Vagina (tissue), 2 donors: ENCODE results near the gene CXADR. TPM values are rescaled to one million over a fixed set of nuclear protein-coding genes. Genes with fewer than 3 reads are reported as not detected.

Experiments used
- DNase-seq, 2 donors: peaks; one replicate each; pipeline ENCODE4 v3.0.0-alpha.2; 2017; ENCODE audit errors: extremely low spot score in 2 of 2
- H3K27ac ChIP-seq: fragments of 200-600 bp; sonication (generic); one replicate; pipeline ENCODE4 v1.5.1; 2019
- H3K27me3 ChIP-seq: fragments of 200-600 bp; sonication (generic); one replicate; pipeline ENCODE4 v1.5.1; 2019
- H3K36me3 ChIP-seq, 2 donors: fragments of 200-600 bp; sonication (generic); one replicate each; pipeline ENCODE4 v1.5.1; 2017 to 2019
- H3K4me1 ChIP-seq: fragments of 200-600 bp; sonication (generic); one replicate; pipeline ENCODE4 v1.5.1; 2019
- H3K4me3 ChIP-seq, 2 donors: fragments of 200-600 bp; sonication (generic); 1 replicate in 1 of 2; 2 replicates in 1 of 2; pipeline ENCODE4 v1.5.1; 2016 to 2019
- H3K9me3 ChIP-seq: fragments of 200-600 bp; sonication (generic); one replicate; pipeline ENCODE4 v1.5.1; 2019
- CTCF ChIP-seq, 3 experiments: fragments of 450-650 bp in 2 of 3; fragments of 200-600 bp in 1 of 3; sonication (generic) in 1 of 3; IDR thresholded peaks; one replicate each; pipeline ENCODE4 v1.5.1; 2017 to 2019; ENCODE audit warnings: antibody characterized with exemption in 3 of 3, mild to moderate bottlenecking in 2 of 3, moderate library complexity in 2 of 3
- POLR2A ChIP-seq, 2 donors: fragments of 450-650 bp; IDR thresholded peaks; one replicate each; pipeline ENCODE4 v1.6.1; 2017; ENCODE audit warnings: antibody characterized with exemption in 2 of 2, mild to moderate bottlenecking in 2 of 2, moderate library complexity in 2 of 2
- POLR2AphosphoS5 ChIP-seq, 2 donors: sonication (generic); formaldehyde crosslinking; IDR thresholded peaks; one replicate each; pipeline ENCODE4 v1.9.0; 2017; ENCODE audit warnings: antibody characterized with exemption in 2 of 2, mild to moderate bottlenecking in 2 of 2, low read depth in 1 of 2; ENCODE audit not compliant: insufficient read depth in 1 of 2
- intact Hi-C: fragments of 100-400 bp; cut with DNase I; formaldehyde crosslinking; loops from one replicate; pipeline ENCODE4 v1.15.1; 2023
- total RNA-seq: library from RNA; depleted of rRNA; stranded (reverse); fragments of >200 nt; gene quantifications from one replicate; pipeline ENCODE4 v1.2.3, GENCODE V29; 2016

The CXADR gene
- total RNA-seq = 19.2 TPM

GRCh38 chr21:17512253-17513213 lies at the start of gene CXADR:
CXADR (plus strand) TSS chr21:17513043; CDS start chr21:17513130, 87 bp downstream.
- no peak for DNase-seq
- no peaks in the 10 kb centered on the region for H3K36me3 ChIP-seq
- no peaks in the 10 kb centered on the region for H3K9me3 ChIP-seq
- intact Hi-C loops = no loop called here
- H3K4me3 ChIP-seq = peak within 1 kb of the TSS; percentile 67 to 86
- H3K4me1 ChIP-seq = peaks cover 19% of the 10 kb centered on the region
- TF ChIP-seq POLR2AphosphoS5 (IDR thresholded peaks at IDR 0.05; ENCODE audit: insufficient read depth in 1 of 2, low read depth in 1 of 2) (no peak), POLR2A (IDR thresholded peaks at IDR 0.05) (peak in 1 of 2 donors; percentile 28), CTCF (IDR thresholded peaks at IDR 0.05) (no peak)
- peak within 1 kb of the TSS; percentile 62 for H3K27ac ChIP-seq
- H3K27me3 ChIP-seq = no peaks in the 10 kb centered on the region

- TF ChIP-seq CTCF (IDR thresholded peaks at IDR 0.05) = no peak
- no peak for DNase-seq
- Histone ChIP-seq H3K27ac (no peak overlapping the region), H3K27me3 (no peaks in the 10 kb centered on the region), H3K36me3 (no peaks in the 10 kb centered on the region), H3K4me1 (peaks cover 19% of the 10 kb centered on the region), H3K4me3 (no peak overlapping the region), H3K9me3 (no peaks in the 10 kb centered on the region)
- intact Hi-C loops = no loop called here
Measured at GRCh38 chr21:17466166-17466565, 46.7 kb upstream of the CXADR start.

- DNase-seq = no peak
- intact Hi-C loops = no loop called here
- Histone ChIP-seq H3K4me1 (peaks cover 7% of the 10 kb centered on the region), H3K4me3 (no peak overlapping the region), H3K27me3 (no peaks in the 10 kb centered on the region), H3K9me3 (no peaks in the 10 kb centered on the region), H3K27ac (no peak overlapping the region), H3K36me3 (no peaks in the 10 kb centered on the region)
- TF ChIP-seq POLR2AphosphoS5 (IDR thresholded peaks at IDR 0.05; ENCODE audit: insufficient read depth in 1 of 2, low read depth in 1 of 2) (no peak), POLR2A (IDR thresholded peaks at IDR 0.05) (no peak), CTCF (IDR thresholded peaks at IDR 0.05) (no peak)
Measured at GRCh38 chr21:17467392-17467791, 45.5 kb upstream of the CXADR start.

- TF ChIP-seq POLR2A (IDR thresholded peaks at IDR 0.05) = no peak
- TF ChIP-seq POLR2AphosphoS5 (IDR thresholded peaks at IDR 0.05; ENCODE audit: insufficient read depth in 1 of 2, low read depth in 1 of 2) = no peak
- TF ChIP-seq CTCF (IDR thresholded peaks at IDR 0.05) = no peak
- Histone ChIP-seq H3K27me3 (no peaks in the 10 kb centered on the region), H3K4me1 (peaks cover 7% of the 10 kb centered on the region), H3K36me3 (no peaks in the 10 kb centered on the region), H3K9me3 (no peaks in the 10 kb centered on the region), H3K27ac (no peak overlapping the region), H3K4me3 (no peak overlapping the region)
- no peak for DNase-seq
- intact Hi-C loops = no loop called here
Measured at GRCh38 chr21:17467829-17468228, 45.0 kb upstream of the CXADR start.

- Histone ChIP-seq H3K36me3 (no peaks in the 10 kb centered on the region), H3K27ac (no peak overlapping the region), H3K9me3 (no peaks in the 10 kb centered on the region), H3K4me1 (peaks cover 13% of the 10 kb centered on the region), H3K4me3 (no peak overlapping the region), H3K27me3 (no peaks in the 10 kb centered on the region)
- intact Hi-C loops = no loop called here
- no peak for DNase-seq
- no peak for TF ChIP-seq CTCF (IDR thresholded peaks at IDR 0.05)
- no peak for TF ChIP-seq POLR2A (IDR thresholded peaks at IDR 0.05)
- TF ChIP-seq POLR2AphosphoS5 (IDR thresholded peaks at IDR 0.05; ENCODE audit: insufficient read depth in 1 of 2, low read depth in 1 of 2) = no peak
Measured at GRCh38 chr21:17468698-17469097, 44.1 kb upstream of the CXADR start.
